CD4-positive, alpha-beta memory T cell (primary cell): ENCODE data around the gene SPOCK2. TPM values are rescaled to one million over a fixed set of nuclear protein-coding genes. Genes with fewer than 3 reads are reported as not detected.

Experiments used
- CTCF ChIA-PET: fragments of 350-600 bp; sonication (Branson Sonifier 250); formaldehyde crosslinking; loops from one replicate; lab custom pipeline; 2021; ENCODE audit warnings: inconsistent platforms; ENCODE audit not compliant: partially characterized antibody; lab: Charles Lee
- POLR2A ChIA-PET: fragments of 350-600 bp; sonication (Branson Sonifier 250); formaldehyde crosslinking; loops from one replicate; lab custom pipeline; 2021; ENCODE audit not compliant: partially characterized antibody; lab: Charles Lee
- DNase-seq, 5 donors: peaks; one replicate each; pipeline versions ENCODE4 v3.0.0 to v3.0.0-alpha.2; 2020 to 2022; ENCODE audit warnings: mixed read lengths in 1 of 5
- H3K27ac ChIP-seq: one replicate; pipeline ENCODE4 v1.7.0; 2013; ENCODE audit warnings: low read depth, low read length
- H3K27me3 ChIP-seq: 2 replicates; pipeline ENCODE4 v1.7.0; 2013; ENCODE audit warnings: mild to moderate bottlenecking, low read length, moderate library complexity; ENCODE audit not compliant: insufficient read depth
- H3K36me3 ChIP-seq: 2 replicates; pipeline ENCODE4 v1.7.0; 2013; ENCODE audit warnings: mild to moderate bottlenecking, low read length, moderate library complexity; ENCODE audit not compliant: insufficient read depth
- H3K4me1 ChIP-seq: 2 replicates; pipeline ENCODE4 v1.7.0; 2013; ENCODE audit warnings: mild to moderate bottlenecking, low read length, moderate library complexity; ENCODE audit not compliant: insufficient read depth
- H3K4me3 ChIP-seq, 2 donors: one replicate each; pipeline ENCODE4 v1.7.0; 2013; ENCODE audit warnings: low read length in 2 of 2, mild to moderate bottlenecking in 1 of 2
- H3K9me3 ChIP-seq, 2 donors: one replicate each; pipeline ENCODE4 v1.7.0; 2013; ENCODE audit warnings: low read length in 2 of 2, control low read depth in 1 of 2; ENCODE audit not compliant: control insufficient read depth in 1 of 2
- H3K27ac Mint-ChIP-seq, 7 donors: one replicate each; pipeline ENCODE4 v1.8.0; 2020 to 2021; ENCODE audit warnings: mixed read lengths in 7 of 7, mild to moderate bottlenecking in 6 of 7, inconsistent platforms in 3 of 7, moderate library complexity in 3 of 7
- H3K27me3 Mint-ChIP-seq, 2 donors: one replicate each; pipeline ENCODE4 v1.8.0; 2020 to 2021; ENCODE audit warnings: mixed read lengths in 2 of 2
- H3K36me3 Mint-ChIP-seq, 2 donors: one replicate each; pipeline ENCODE4 v1.8.0; 2020 to 2021; ENCODE audit warnings: mixed read lengths in 2 of 2, inconsistent platforms in 1 of 2, mild to moderate bottlenecking in 1 of 2
- H3K4me1 Mint-ChIP-seq, 4 donors: one replicate each; pipeline ENCODE4 v1.8.0; 2020 to 2021; ENCODE audit warnings: mixed read lengths in 4 of 4, mild to moderate bottlenecking in 1 of 4
- H3K4me3 Mint-ChIP-seq, 8 donors: one replicate each; pipeline ENCODE4 v1.8.0; 2020 to 2021; ENCODE audit warnings: mixed read lengths in 8 of 8, mild to moderate bottlenecking in 7 of 8, moderate library complexity in 6 of 8, inconsistent platforms in 3 of 8
- H3K9me3 Mint-ChIP-seq, 8 donors: one replicate each; pipeline ENCODE4 v1.8.0; 2020 to 2021; ENCODE audit warnings: mixed read lengths in 8 of 8, mild to moderate bottlenecking in 5 of 8, inconsistent platforms in 3 of 8, moderate library complexity in 1 of 8
- intact Hi-C: fragments of 100-400 bp; cut with micrococcal nuclease; formaldehyde crosslinking; loops from one replicate; pipeline ENCODE4 v1.15.1; 2023
- polyA plus RNA-seq, 2 donors: library from polyadenylated mRNA; unstranded; fragments of 300-500 nt; fragmentation: Illumina TruSeq; gene quantifications; one replicate each; pipeline ENCODE4 v1.2.3, GENCODE V29; 2021
- total RNA-seq, 2 experiments: library from RNA; stranded (reverse); gene quantifications; one replicate each; pipeline ENCODE4 v1.2.3, GENCODE V29; 2021

SPOCK2 gene
- total and polyA plus RNA-seq, 4 experiments from 2014 or later = 174 to 556 (median 406) TPM

DNA sequence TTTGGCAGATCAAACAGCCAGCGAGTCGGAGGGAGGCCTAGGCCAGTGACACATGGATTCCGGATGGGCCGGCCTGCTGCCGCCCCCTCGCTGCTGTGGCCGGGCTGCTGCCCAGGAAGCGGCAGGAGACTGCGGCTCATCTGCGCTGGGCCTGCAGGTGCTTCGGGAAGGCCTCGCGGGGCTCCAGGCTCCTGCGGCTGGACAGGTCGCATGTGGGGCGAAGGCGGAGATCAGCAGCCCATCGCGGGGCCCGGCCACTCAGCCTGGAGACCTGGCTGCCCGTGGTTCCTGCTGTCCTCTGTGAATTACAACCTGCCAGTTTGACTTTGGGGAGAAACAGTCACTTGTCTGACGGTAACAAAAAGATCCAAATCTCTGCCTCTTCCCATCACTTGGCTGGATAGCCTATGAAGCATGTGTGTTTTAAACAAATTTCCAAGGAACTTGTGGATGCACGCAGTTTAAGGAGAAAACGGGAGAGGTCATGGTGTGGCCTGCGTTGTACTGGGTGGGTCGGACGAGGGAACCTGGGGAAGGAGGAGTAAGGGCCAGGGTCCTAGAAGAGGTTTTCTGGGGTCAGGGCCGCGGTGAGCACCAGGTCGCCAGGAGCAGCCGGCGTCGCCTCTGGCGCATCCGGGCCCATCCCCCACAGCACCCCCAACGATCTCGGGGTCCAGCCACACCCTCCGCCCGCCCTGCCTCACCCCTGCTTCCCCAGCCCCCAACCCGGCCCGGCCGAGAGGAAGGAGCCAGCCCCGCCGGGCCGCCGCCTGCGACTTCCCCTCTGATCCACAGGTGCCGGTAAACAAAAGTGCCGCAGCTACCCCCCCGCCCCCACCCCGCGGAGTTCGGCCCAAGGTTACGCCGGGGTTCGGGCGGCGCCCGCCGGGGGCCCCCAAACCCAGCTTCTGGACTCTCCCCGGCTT, 1.6 kb downstream of the SPOCK2 start:
- H3K27me3 ChIP-seq = no peaks in the 10 kb centered on the region
- Mint-ChIP-seq H3K27ac (peak overlapping the region; percentile 94 to 99 (median 98)), H3K4me3 (peak overlapping the region; percentile 94 to 99 (median 97)), H3K9me3 (peaks cover 0 to 5% (median 0%) of the 10 kb centered on the region in 8 donors), H3K4me1 (peaks cover 50 to 81% (median 62%) of the 10 kb centered on the region in 4 donors), H3K27me3 (peaks cover 0 to 2% of the 10 kb centered on the region in 2 donors), H3K36me3 (peaks cover 25 to 58% of the 10 kb centered on the region in 2 donors)
- peak; percentile 66 to 72 (median 69) for DNase-seq
- H3K4me3 ChIP-seq = peak overlapping the region; percentile 40 to 98
- peaks cover 71% of the 10 kb centered on the region for H3K4me1 ChIP-seq
- ChIA-PET CTCF (interaction anchor here (0.6 to 4.1 kb wide), 11 partner anchors 16 to 251 kb away, joined by 3 to 24 read pairs (median 4); no protein-coding TSS in a partner anchor), POLR2A (interaction anchor here (0.7 to 14.0 kb wide), 27 partner anchors 7 to 1010 kb away, joined by 3 to 329 read pairs (median 13); partner anchors contain the start of genes ANAPC16, ASCC1, DDIT4 and DNAJB12)
- H3K27ac ChIP-seq = peak overlapping the region; percentile 94
- H3K36me3 ChIP-seq = peaks cover 43% of the 10 kb centered on the region
- intact Hi-C loops = loop anchor here (1.0 to 10.0 kb wide), 3 partner anchors 7 to 342 kb away; no protein-coding TSS in a partner anchor
- H3K9me3 ChIP-seq = no peaks in the 10 kb centered on the region

DNA sequence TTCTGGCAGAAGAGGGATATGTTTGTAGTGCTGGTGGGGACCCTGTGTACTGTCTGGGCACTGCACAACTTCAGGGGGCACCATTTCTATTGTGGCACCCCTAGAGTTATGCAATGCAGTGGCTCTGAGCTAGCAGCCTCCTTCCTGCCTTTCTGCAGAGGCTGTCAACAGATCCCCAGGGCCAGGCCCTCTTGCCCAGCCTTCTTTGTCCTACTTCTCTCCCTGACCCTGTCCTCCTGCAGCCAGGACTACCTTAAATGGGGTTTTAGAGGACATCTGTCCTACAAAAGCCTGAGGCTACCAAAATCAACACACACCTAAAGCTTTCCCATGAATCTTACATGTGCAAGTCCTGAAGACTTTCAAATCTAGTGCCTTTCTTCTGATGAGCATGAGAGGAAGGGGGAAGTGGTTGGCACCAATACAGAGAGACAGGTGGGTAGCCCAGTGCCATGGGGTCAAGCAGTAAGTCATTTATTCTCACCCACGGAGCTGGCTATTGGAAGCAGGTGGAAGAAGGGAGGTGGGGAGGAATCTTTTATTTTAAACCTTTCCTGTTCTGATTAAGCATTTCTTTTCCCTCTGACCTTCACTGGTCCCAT, 2.4 kb downstream of the SPOCK2 start:
- peaks cover 25 to 65% of the 10 kb centered on the region in 2 donors for H3K36me3 Mint-ChIP-seq
- Histone ChIP-seq H3K27ac (peak overlapping the region; percentile 94), H3K36me3 (peaks cover 50% of the 10 kb centered on the region), H3K4me1 (peaks cover 79% of the 10 kb centered on the region), H3K27me3 (no peaks in the 10 kb centered on the region), H3K9me3 (no peaks in the 10 kb centered on the region), H3K4me3 (peak overlapping the region; percentile 40 to 98)
- intact Hi-C loops = loop anchor here (5.0 to 10.0 kb wide), 2 partner anchors 41 to 341 kb away; no protein-coding TSS in a partner anchor
- ChIA-PET POLR2A (interaction anchor here (0.7 to 14.0 kb wide), 14 partner anchors 9 to 251 kb away, joined by 3 to 329 read pairs (median 11); partner anchors contain the start of genes ANAPC16, ASCC1 and DDIT4), CTCF (interaction anchor here (0.8 to 2.6 kb wide), 6 partner anchors 20 to 251 kb away, joined by 3 to 11 read pairs (median 6); no protein-coding TSS in a partner anchor)
- peaks cover 0 to 3% (median 0%) of the 10 kb centered on the region in 8 donors for H3K9me3 Mint-ChIP-seq
- peak overlapping the region; percentile 93 to 99 (median 98) for H3K27ac Mint-ChIP-seq
- H3K4me3 Mint-ChIP-seq = peak overlapping the region; percentile 94 to 99 (median 97)
- H3K27me3 Mint-ChIP-seq = peaks cover 0 to 2% of the 10 kb centered on the region in 2 donors
- peaks cover 55 to 84% (median 68%) of the 10 kb centered on the region in 4 donors for H3K4me1 Mint-ChIP-seq
- peak in 1 of 5 donors; percentile 26 for DNase-seq

DNA sequence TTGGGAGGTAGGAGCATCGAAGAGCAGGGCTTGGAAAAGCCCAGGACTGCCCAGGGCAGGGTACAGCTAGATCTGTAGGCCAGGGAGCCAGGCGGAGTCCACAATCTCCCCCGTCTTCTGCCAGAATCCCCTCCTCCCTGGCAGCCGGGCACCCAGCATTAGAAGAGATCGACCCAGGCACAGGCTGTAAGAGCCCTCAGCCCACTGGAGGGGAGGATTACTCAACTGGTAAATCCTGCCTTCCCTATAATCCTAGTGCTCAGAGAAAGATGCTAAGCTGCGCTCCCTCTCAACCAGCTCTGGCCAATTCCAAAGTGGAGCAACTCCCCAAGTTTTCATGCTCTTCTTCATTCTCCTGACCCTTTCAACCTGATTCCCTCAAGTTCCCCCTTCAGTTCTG, 3.2 kb downstream of the SPOCK2 start:
- Mint-ChIP-seq H3K27me3 (peaks cover 0 to 2% of the 10 kb centered on the region in 2 donors), H3K9me3 (peaks cover 0 to 3% (median 0%) of the 10 kb centered on the region in 8 donors), H3K4me1 (peaks cover 56 to 89% (median 71%) of the 10 kb centered on the region in 4 donors), H3K27ac (peak overlapping the region; percentile 93 to 99 (median 98)), H3K4me3 (peak overlapping the region; percentile 94 to 99 (median 97)), H3K36me3 (peaks cover 25 to 67% of the 10 kb centered on the region in 2 donors)
- no peaks in the 10 kb centered on the region for H3K27me3 ChIP-seq
- ChIA-PET CTCF (interaction anchor here (0.9 to 2.6 kb wide), 9 partner anchors 14 to 252 kb away, joined by 3 to 11 read pairs (median 5); no protein-coding TSS in a partner anchor), POLR2A (interaction anchor here (1.0 to 14.0 kb wide), 14 partner anchors 18 to 259 kb away, joined by 3 to 329 read pairs (median 4); partner anchors contain the start of genes ANAPC16, ASCC1 and DDIT4)
- peaks cover 51% of the 10 kb centered on the region for H3K36me3 ChIP-seq
- H3K4me3 ChIP-seq = peak overlapping the region; percentile 40 to 98
- H3K4me1 ChIP-seq = peaks cover 82% of the 10 kb centered on the region
- intact Hi-C loops = loop anchor here (5.0 to 10.0 kb wide), 2 partner anchors 42 to 340 kb away; no protein-coding TSS in a partner anchor
- H3K27ac ChIP-seq = peak overlapping the region; percentile 94
- peak in 1 of 5 donors; percentile 19 for DNase-seq
- no peaks in the 10 kb centered on the region for H3K9me3 ChIP-seq

DNA sequence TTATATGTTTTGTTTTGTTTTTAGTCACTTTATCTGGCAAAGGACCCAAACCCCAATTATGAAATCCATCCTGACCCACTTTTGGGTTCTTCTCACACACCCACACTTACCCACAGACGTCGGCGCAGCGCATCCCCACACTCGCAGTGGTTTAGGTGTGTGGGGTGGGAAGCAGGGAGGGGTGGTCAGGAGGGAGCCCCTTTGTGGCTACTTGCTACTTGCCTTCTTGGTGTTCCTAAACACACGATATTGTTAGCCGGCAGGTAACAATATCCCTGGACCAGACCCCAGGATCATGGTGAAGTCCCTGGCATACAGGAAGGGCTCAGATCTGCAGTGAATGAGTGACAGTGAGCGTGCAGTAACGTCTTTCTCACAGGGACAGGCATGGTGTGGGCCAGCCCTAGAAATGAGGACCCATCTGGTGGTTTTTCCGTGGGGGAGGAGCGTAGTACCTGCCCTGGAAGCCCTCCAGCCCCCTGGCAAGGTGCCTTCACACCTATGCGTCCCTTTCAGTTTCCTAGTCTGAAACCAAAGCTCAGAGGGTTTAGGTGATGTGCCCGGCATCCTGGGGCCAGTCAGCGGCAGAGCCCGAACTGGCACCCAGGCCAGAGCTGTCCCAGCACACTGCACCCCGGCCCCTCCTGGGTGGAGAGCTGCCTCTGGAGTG, 4.4 kb downstream of the SPOCK2 start:
- peak; percentile 71 to 87 (median 77) for DNase-seq
- POLR2A ChIA-PET = interaction anchor here (0.6 to 14.0 kb wide), 15 partner anchors 15 to 1507 kb away, joined by 3 to 329 read pairs (median 4); partner anchors contain the start of genes ANAPC16 and ASCC1
- Mint-ChIP-seq H3K27ac (peak overlapping the region; percentile 90 to 99 (median 97)), H3K36me3 (peaks cover 26 to 74% of the 10 kb centered on the region in 2 donors), H3K4me3 (peak overlapping the region; percentile 94 to 99 (median 97)), H3K27me3 (peaks cover 0 to 2% of the 10 kb centered on the region in 2 donors), H3K9me3 (peaks cover 0 to 3% (median 0%) of the 10 kb centered on the region in 8 donors), H3K4me1 (peaks cover 54 to 89% (median 73%) of the 10 kb centered on the region in 4 donors)
- peaks cover 82% of the 10 kb centered on the region for H3K4me1 ChIP-seq
- peak overlapping the region; percentile 94 for H3K27ac ChIP-seq
- intact Hi-C loops = loop anchor here (10.0 kb wide), 1 partner anchor 339 kb away; no protein-coding TSS in a partner anchor
- H3K27me3 ChIP-seq = no peaks in the 10 kb centered on the region
- no peaks in the 10 kb centered on the region for H3K9me3 ChIP-seq
- H3K4me3 ChIP-seq = peak overlapping the region; percentile 68 to 98
- CTCF ChIA-PET = interaction anchor here (0.6 to 2.4 kb wide), 7 partner anchors 13 to 253 kb away, joined by 3 to 11 read pairs (median 4); no protein-coding TSS in a partner anchor
- H3K36me3 ChIP-seq = peaks cover 51% of the 10 kb centered on the region

DNA sequence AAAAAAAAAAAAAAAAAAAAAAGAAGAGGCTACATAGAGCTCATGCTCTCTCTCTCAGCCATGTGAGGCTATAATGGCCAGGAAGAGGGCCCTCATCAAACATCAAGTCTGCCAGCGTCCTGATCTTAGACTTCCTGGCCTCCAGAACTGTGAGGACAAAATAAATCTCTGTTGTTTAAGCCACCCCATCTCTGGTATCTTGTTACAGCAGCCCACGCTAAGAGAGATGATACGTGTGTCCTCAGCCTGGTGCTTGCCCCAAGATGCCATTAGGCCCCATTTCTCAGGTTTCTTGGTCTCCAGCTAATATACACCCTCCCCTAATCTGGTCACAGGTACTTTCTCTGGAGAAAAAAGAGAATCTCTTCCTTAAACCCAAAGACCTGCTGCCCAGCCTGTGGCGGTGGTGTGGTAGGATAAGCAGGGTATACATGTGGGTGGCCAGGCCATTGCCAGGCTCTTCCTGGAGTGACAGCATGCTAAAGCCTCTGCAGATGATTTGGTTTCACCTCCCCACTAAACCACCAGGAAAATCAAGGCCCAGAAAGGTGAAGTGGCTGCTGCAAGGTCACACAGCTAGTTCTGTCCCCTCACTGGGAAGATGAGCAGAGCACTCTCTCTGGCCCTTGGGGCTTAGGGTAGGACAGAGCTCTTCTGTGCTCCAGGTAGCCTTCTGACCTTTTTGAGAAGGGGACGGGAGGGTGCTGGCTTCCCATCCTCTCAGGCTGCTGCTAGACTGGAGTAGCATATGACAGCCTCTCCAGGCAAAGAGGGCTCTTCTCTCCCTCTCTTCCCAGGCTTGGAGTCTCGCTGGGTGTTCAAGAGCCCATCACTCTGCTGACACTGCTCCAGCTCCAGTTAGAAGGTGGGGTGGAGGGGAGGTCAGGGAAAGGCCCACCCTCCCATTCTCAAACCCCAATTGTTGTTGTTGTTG, 5.2 kb downstream of the SPOCK2 start:
- intact Hi-C loops = loop anchor here (10.0 kb wide), 1 partner anchor 338 kb away; no protein-coding TSS in a partner anchor
- H3K27ac ChIP-seq = peak overlapping the region; percentile 94
- peaks cover 28 to 74% of the 10 kb centered on the region in 2 donors for H3K36me3 Mint-ChIP-seq

More for the DNA sequence above, 5.2 kb downstream of the SPOCK2 start:
- Mint-ChIP-seq H3K4me3 (peak overlapping the region; percentile 94 to 99 (median 97)), H3K27ac (peak overlapping the region; percentile 90 to 99 (median 97)), H3K4me1 (peaks cover 59 to 88% (median 76%) of the 10 kb centered on the region in 4 donors), H3K9me3 (no peaks in the 10 kb centered on the region), H3K27me3 (no peaks in the 10 kb centered on the region)
- peak in 1 of 5 donors; percentile 23 for DNase-seq
- H3K36me3 ChIP-seq = peaks cover 51% of the 10 kb centered on the region
- POLR2A ChIA-PET = interaction anchor here (0.8 to 14.0 kb wide), 7 partner anchors 16 to 248 kb away, joined by 3 to 329 read pairs (median 7); partner anchors contain the start of genes ANAPC16 and ASCC1
- no peaks in the 10 kb centered on the region for H3K9me3 ChIP-seq
- no peaks in the 10 kb centered on the region for H3K27me3 ChIP-seq
- peak overlapping the region; percentile 68 to 98 for H3K4me3 ChIP-seq
- peaks cover 84% of the 10 kb centered on the region for H3K4me1 ChIP-seq
- CTCF ChIA-PET = interaction anchor here (0.6 to 0.8 kb wide), 4 partner anchors 21 to 640 kb away, joined by 3 to 4 read pairs (median 3); no protein-coding TSS in a partner anchor
